HG03378 (cell line): ENCODE results near the gene GORAB.

ENCODE experiments used
- ATAC-seq: cut with Tn5 transposase; IDR thresholded peaks from one replicate; pipeline ENCODE4 v1.9.1; 2021; ENCODE audit warnings: mild to moderate bottlenecking, moderate library complexity; ENCODE audit not compliant: unreplicated experiment

Gene GORAB

DNA sequence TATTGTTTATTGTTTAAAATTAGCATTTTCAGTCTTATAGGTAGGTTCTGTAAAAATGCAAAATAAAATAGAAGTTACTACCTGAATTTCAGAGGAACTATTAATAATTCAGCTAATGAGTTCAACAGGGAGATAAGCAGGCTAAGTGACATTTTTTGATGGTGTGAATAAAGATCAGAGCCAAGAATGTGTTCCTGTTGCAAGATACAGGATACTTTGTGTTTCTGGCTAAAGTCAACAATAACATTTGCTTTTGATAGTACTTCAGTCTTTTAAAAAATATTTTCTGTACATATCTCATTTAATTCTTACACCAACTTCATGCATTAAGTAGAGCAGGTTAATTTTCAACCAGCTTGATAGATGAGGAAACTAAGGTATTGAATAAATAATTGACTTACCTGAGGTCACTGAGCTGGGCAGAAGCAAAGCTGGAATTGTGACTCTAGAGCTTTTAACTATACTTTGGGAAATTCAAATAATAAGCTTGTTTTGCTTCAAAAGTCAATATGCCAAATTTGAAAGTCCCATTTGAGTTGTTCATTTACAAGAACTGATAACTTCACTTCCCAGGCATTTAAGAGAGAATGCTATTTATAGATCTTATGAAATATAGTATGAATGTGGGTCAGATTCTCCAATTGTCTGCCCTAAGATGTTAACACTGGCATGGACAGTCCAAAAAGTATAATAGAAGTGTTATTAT lies 6.0 kb downstream of the GORAB start:
- no peak for ATAC-seq

DNA sequence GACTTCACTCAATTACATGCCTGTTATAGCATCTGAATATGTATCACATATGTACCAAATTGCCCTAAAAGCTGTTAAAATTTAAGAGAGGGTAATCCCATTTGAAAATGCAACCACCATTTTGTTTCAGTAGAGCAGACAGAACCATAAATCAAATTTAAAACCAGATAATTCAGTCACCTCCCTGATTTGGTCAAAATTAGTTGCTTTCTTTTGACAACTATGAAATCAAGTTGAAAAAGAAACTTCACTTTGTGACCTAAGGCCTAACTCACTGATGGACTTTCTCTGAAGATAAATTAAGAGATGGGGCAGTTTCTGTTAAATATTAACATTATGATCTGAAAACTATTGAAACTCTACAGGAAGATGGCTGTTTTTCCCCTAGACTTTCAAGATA lies 6.7 kb downstream of the GORAB start:
- ATAC-seq: no peak

DNA sequence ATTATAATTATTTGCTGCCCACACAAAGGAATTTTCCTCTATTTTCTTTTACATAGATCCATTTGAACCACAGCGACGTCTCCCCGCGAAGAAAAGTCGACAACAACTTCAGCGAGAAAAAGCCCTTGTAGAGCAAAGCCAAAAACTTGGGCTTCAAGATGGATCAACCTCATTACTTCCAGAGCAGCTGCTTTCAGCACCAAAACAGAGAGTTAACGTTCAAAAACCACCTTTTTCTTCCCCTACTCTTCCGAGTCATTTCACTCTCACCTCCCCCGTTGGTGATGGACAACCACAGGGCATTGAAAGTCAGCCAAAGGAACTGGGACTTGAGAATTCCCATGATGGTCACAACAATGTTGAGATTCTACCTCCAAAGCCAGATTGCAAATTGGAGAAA lies 7.2 kb downstream of the GORAB start:
- no peak for ATAC-seq

DNA sequence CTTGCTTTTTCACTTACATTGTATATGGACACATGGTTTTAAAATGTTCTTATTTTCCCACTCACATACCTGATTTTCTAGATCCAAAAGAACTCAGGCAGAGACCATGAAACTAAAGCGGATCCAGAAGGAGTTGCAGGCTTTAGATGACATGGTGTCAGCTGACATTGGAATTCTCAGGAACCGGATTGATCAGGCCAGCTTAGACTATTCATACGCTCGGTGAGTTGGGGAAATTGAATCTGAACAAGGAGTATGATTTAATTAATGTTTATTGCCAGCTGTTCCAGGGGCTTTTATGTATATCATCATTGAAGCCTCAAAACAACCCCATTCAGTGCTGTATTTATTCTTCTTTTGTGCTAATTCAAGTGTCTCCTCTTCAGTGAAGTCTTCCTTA lies 12.7 kb downstream of the GORAB start:
- no peak for ATAC-seq

DNA sequence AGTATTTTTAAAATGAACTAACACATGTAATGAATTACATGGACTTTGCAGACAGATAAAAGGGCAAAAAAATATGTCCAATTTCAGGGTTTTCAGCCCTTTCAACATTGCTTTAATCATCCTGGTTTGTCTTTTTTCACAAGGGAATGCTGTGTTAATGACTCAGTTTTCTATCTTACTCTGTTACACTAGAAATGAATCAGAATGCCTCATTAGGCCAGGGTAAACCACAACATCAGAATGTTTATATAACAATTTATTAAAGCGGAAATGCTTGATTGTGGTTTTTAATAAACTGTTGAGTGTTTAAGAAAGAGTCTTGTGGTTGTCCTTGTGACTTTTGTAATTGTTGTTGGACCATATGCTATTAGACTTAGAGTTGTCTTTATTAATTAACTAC lies 13.5 kb downstream of the GORAB start:
- ATAC-seq: no peak

DNA sequence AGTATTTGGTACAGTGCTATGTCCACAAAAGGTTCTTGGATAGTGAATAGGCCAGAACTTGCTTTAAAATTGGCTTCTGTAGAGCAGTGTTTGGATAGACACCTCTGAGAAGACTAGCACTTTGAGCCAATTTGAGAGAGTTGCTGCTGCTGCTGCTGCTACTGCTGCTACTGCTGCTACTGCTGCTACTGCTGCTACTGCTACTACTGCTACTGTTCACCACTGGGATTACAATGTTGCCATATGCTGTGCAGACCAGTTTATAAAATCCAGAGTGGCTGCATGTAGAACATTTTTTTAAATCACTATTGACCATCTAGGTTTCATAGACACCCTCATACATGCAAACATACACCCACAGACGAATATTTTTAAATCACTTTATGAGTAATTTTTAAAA lies 15.3 kb downstream of the GORAB start:
- no peak for ATAC-seq

DNA sequence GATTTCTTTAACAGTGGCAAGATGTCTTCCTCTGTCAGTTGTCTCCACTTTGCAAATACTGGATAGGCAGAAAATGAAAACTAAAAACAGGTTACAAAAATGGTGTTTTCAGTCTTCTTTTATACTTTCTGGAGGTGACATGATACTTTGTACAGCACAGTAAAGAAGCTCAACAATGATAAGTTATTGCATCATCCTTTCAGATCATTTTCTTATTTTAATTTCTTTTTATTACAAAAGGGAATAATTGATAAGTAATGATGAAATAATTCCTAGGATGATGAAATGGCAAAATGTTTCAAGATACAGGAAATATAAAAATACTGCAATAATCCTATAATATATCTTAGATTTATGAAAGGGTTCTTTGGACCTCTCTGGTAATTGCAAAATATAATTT lies 16.5 kb downstream of the GORAB start:
- no peak for ATAC-seq

DNA sequence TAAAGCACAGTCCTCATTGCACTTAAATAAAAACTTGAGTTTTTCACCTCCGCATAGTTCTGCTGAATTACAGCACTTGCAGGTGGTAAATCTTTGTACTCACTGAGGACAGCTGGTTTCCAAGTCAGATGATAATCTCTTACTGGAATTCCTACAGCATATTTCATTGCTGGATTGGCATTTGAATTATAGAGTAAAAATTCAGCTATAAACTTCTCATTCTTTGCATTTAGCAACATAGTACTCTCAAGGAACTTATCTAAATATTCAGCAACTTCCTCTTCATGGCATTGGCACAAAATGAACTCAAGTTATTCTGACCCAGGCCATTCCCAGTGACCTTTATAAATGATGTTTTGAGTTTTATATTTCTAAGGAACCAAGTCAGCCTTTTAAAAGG lies 23.4 kb downstream of the GORAB start:
- no peak for ATAC-seq

DNA sequence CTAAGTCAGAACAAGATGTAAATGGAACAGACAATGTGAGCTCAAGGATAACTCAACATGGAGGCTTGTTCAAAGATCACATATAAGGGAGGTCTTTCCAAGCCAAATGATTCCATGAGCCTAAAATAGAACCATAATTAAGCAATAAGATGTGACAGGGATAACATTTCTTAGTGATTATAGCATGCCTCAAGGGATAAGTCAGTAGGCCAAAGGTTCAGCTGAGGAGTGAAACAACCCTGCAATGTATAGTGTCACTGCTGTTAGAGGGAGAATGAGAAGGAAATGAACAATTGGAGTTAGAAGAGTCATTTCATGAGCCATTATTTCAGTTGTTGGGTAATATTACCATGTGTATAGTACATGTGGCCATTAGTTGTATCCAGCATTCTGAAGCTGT lies 25.0 kb downstream of the GORAB start:
- ATAC-seq: no peak

DNA sequence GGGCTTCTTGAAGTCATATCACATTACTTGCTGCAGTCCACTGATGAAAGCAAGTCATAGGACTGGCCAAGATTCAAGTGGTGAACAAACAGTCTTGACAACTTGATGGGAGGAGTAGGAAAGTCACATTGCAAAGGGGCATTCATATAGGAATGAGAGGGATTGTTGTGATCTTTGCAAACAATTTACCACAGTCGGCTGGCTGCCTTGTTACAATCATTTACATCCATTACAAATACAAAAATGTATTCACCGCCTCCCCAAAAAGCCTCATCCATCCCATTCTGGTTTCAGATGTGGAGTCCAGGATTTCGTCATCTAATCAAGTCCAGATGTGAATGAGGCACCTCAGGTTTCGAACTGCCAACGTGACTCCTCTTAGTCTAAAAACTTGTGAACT lies 26.8 kb downstream of the GORAB start:
- ATAC-seq: no peak

DNA sequence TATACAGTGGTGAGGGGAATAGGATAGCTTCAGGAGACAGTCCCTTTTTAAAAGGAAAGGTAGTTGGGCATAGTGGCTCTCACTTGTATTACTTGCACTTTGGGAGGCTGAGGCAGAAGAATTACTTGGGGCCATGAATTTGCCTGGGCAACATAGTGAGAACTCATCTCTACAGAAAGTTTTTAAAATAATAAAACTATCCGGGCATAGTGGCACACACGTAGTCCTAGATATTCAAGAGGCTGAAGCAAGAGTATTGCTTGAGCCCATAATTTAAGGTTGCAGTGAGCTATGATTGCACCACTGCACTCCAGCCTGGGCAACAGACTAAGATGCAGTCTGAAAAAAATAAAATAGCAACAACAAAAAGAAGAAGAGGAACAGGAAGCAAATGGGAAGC lies 27.2 kb downstream of the GORAB start:
- ATAC-seq: no peak

DNA sequence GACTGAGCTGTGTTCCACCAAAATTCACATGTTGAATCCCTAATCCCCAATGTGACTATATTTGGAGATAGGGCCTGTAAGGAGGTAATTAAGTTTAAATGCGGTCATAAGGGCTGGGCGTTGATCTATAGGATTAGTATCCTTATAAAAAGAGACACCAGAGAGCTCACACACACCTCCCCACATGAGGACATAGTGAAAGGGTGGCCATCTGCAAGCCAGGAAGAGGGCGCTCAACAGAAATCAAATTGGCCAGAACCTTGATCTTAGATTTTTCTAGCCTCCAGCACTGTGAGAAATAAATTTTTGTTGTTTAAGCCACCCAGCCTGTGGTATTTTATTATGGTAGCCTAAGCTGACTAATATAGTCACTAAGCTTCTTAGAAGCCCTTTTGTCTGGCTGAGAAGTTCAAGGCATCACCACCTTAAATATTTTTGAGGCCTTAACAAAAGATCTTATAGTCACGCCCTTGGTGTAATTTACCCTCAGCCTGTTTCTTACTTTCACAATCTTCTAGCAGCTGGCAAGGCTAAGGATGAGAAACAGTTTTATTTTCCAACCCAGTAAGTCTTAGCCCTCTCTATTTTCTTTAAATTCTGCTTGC lies 28.8 kb downstream of the GORAB start:
- ATAC-seq: no peak

DNA sequence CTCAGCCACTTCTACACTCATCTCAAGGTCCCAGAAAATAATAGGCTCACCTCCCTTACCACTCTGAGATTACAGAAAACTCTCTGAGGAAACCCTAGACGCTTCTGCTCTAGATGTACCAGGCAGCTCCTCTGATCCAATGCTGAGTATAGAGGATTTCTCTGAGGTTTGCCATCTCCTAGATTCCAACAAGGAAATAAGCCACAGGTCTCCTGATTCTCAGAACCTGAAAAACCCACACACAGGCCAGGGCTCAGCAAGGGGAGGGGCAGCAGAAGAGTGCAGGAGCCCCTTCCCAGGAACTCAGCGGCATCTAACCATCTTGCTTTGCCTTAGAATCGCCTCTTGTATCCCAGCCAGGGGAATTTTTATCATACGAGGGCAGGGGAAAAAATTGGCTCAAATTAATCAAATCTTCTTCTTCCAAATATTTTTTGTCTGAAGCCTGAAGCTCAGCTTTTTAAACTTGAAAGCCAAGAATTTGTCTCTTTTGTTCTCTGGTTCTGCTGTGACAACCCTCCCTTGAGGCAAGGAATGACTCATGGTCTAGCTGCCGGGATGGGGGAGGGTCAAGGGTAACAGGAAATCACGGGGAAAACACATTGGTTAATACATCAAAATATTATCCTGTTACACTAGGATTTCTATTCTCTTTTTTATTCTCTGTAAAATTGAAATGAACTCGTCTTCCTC lies 30.8 kb downstream of the GORAB start:
- ATAC-seq: no peak

DNA sequence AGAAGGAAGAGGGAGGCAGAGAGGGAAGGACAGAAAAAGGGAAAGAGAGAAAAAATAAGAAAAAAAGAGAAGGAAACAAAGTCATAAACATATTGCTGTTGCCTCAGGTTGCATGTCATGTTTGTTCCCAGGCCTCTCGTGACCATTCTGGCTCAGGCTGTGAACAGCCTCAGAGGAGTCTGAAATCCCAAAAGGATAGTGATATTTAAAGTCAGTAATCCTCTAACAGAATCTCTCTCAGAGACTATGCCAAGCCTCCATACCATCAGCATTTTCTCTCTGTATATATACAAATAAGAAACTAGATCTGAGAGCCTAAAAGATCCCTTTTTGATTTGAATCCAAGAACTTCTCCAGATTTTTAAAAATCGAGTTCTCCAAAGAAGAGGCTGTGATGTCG lies 35.2 kb downstream of the GORAB start:
- no peak for ATAC-seq

DNA sequence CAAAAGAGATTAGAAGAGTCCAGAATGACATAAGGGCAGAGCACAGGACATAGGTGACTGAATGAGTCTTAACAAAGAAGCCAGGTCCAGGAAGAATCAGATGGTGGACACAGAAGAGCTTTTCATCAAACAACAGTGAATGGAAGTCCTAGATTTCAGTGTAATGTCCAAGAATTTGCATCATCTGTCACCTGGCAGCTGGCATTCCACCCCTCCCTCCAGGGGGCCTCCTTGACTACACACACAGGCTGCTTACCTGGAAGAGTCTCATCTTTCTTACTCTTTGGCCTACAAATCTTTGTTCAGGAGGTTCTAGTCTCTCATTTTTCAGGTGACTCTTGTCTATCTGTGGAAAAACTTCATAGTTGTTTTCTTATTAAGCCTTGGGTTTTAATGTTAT lies 36.2 kb downstream of the GORAB start:
- no peak for ATAC-seq

DNA sequence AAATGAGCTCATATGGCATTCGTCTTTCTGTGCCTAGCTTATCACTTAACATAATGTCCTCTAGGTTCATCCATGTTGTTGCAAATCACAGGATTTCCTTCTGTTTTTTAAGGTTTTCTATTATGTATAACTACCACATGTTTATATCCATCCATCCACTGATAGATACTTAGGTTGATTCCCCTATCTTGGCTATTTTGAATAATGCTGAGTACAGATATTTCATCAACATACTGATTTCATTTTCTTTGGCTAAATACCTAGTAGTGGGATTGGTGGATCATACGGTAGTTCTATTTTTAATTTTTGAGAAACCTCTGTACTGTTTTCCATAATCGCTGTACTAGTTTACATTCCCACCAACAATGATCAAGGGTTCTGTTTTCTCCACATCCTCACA lies 45.0 kb downstream of the GORAB start:
- ATAC-seq: no peak

DNA sequence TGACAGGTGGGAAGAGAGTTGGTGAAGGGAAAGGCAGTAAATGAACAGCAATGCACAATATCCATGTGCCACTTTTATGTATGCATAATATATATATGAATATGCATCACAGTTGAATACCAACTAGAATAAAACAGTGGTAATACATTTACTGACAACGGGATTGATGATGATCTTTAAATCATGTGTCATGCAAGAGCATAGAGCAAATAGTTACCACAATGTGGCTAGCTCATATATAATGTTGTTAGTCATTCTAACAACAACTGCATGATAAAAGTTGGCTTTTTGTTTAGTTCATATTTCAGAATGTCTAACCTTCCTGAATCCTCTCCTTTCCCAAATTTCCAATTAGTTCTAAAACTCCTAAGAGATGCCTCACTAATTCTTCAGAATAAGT lies 46.4 kb downstream of the GORAB start:
- ATAC-seq: no peak

DNA sequence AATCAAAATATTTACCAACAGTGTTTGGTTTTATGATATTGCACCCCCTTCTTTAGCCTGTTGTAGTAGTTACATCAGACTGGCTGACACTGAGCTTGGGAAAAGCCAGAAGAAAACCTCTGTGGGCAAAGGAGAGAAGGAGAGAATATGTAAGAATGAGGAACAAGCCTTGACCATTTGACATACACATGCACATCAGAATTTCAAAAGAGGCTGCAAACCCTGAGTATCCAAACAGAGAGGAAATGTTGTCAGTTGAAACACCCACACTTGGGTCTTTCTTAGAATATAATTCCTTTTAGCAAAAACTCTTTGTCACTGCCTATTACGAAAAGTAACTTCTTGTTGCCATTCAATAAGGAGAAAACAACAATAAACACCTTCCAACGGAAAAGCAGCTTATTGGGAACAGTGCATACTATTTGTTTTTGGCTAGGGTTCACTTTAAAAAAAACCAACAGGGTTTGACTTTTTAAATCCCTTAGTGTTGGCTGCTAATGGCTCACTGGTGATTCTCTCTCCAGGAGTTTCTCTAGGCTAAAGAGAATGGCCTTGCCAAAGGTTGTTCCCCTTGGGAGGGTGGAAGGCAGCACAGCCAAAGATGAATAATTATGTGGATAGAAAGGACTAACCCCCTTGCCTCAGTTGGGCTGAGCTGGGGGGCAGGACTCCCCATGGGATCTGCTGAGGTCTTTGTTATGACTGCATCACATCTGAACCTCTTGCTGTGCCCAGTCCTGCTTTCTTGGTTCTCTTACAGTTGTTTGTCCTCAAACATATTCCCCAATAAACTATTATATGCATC lies 48.9 kb downstream of the GORAB start:
- ATAC-seq: no peak

DNA sequence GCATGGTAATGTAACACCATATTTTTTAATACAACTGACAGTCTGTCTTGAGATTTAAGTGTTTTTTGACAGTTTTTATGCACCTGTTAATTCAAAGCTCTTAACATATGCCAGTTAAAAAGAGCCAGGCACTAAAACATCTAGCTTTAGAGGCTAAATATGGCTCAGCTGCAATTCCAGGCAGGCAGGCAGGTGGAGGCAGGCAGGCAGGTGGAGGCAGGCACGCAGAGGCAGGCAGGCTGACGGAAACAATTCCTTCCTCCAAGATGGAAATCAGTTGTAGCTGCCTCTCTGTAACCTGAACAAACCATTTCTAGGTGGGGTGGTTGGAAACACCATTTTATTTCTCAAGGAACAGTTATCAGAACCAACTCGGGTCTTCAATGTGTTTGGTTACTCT lies 51.2 kb downstream of the GORAB start:
- ATAC-seq: no peak

DNA sequence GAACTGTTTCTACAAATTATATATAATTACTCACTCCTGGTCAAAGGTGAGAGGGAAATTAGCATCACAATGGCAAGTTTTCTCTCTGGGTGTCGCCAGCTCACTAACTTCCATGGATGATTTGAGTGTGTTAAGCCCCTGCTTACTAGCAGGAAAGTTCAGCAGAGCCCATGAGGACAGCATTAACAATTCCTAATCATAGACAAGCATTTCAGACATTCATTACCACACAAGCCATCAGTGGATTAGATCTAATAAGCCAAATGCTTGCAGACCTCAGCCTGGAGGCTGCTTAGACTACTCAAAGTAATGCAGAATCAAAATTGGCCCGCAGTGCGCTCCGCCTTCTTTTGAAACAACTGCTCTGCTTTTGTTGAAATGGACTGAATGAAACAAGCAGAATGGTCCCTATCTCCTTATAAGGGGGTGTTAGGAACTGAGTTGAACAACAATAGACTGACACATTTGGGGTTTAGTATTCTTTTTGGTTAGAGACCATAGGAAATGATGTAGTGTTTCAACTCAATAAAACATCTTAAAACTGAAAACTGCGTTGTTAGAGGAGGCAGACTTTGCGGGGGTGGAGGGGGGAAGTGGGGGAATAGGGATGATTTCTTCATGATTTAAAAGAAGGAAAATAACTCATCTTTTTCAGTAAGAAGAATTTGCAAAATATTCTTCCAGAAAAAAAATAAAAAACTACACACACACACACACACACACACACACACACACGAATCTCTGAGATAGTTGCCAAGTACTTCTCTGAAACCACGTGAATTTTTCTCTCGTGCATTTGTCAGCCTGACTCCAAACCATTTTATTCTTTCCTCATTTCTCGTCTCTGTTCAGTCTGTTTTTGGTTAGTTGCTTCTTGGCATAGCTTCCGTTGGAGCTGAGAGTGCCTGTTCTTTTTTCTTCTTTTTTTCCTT lies 54.6 kb downstream of the GORAB start:
- no peak for ATAC-seq

DNA sequence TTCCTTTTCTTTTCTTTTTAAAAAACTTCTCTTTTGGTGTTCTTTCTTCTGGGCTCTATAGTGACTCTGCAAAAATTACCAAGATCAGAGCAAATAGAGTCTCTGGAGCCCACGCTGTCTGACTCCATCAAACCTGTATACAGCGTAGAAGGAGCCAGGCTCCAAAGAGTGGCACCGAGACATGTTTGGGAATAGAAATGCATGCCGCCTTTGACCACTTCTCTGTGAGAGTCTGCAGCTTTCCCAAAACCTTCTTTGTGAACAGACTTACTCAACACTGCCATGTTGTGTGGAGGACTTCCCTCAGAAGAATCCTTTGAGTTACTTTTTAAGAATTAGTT lies 55.3 kb downstream of the GORAB start:
- no peak for ATAC-seq
